HCT116 (cell line): ENCODE results near the gene LAMB2. TPM values are rescaled to one million over a fixed set of nuclear protein-coding genes. Genes with fewer than 3 reads are reported as not detected.
A peak's percentile ranks its signal among the peaks of the same experiment; 100 is the strongest.

ENCODE experiments used
- ATAC-seq: fragments of 200-7000 bp; cut with Tn5 transposase; 2 replicates; pipeline ENCODE4 v1.9.1; 2020; ENCODE audit warnings: mild to moderate bottlenecking, moderate library complexity
- BruUV-seq: library from RNA; stranded (reverse); fragments of 400-500 nt; replicated peaks from 2 replicates; lab custom pipeline; 2021; lab: Mats Ljungman, UMichigan
- CTCF ChIA-PET: fragments of 300-600 bp; sonication (Branson Sonifier 250); formaldehyde crosslinking; loops from one replicate; lab custom pipeline; 2021; ENCODE audit warnings: antibody characterized with exemption; lab: Charles Lee
- POLR2A ChIA-PET: fragments of 300-600, 350-600 bp; sonication (Branson Sonifier 250); formaldehyde crosslinking; loops from one replicate; lab custom pipeline; 2021; ENCODE audit warnings: antibody characterized with exemption; lab: Charles Lee
- RAD21 ChIA-PET, 2 experiments: fragments of 300-600 bp; sonication (Branson Sonifier 250); formaldehyde crosslinking; loops; one replicate each; lab custom pipeline; 2023; ENCODE audit warnings: low total read pairs in 2 of 2; ENCODE audit not compliant: uncharacterized antibody in 2 of 2, unreplicated experiment in 2 of 2, low non-redundant PET in 1 of 2; lab: Charles Lee
- DNase-seq: peaks from one replicate; pipeline ENCODE4 v3.0.0-alpha.2; 2010; ENCODE audit warnings: low read depth, low spot score
- H2AFZ ChIP-seq: fragments of 200-600 bp; shearing (Covaris generic), sonication (generic); 2 replicates; pipeline ENCODE4 v1.6.1; 2017; ENCODE audit warnings: low read depth, mixed run types, mixed read lengths, antibody characterized with exemption, low read length; ENCODE audit not compliant: poor library complexity, severe bottlenecking
- H3K27ac ChIP-seq: 2 replicates; pipeline ENCODE4 v1.5.1; 2012; ENCODE audit warnings: low read depth, low read length
- H3K27me3 ChIP-seq: fragments of 200-600 bp; sonication (generic); 2 replicates; pipeline ENCODE4 v1.6.1; 2016; ENCODE audit warnings: mixed run types, low read length, mixed read lengths; ENCODE audit not compliant: insufficient read depth
- H3K36me3 ChIP-seq, 2 experiments: fragments of 200-500 bp in 1 of 2; fragments of 200-600 bp in 1 of 2; sonication (Bioruptor generic) in 1 of 2; sonication (generic) in 1 of 2; 2 replicates each; pipeline versions ENCODE4 v1.5.1 to v1.6.1; 2014 to 2016; ENCODE audit warnings: low read length in 2 of 2, inconsistent platforms in 1 of 2, mixed read lengths in 1 of 2, mixed run types in 1 of 2; ENCODE audit not compliant: insufficient read depth in 2 of 2, control insufficient read depth in 1 of 2
- H3K4me1 ChIP-seq, 2 experiments: fragments of 200-600 bp in 1 of 2; sonication (generic) in 1 of 2; 2 replicates each; pipeline versions ENCODE4 v1.5.1 to v1.6.1; 2012 to 2017; ENCODE audit warnings: low read length in 2 of 2, inconsistent platforms in 1 of 2, mild to moderate bottlenecking in 1 of 2, mixed read lengths in 1 of 2, mixed run types in 1 of 2, moderate library complexity in 1 of 2; ENCODE audit not compliant: insufficient read depth in 2 of 2, control insufficient read depth in 1 of 2
- H3K4me2 ChIP-seq: fragments of 200-600 bp; sonication (generic); 2 replicates; pipeline ENCODE4 v1.6.1; 2017; ENCODE audit warnings: mixed run types, low read length, mixed read lengths
- H3K4me3 ChIP-seq, 2 experiments: fragments of 200-600 bp in 1 of 2; sonication (generic) in 1 of 2; replicated peaks in 1 of 2; 2 replicates each; pipeline ENCODE4 v1.5.1; 2011 to 2016; ENCODE audit warnings: low read length in 2 of 2, control low read depth in 1 of 2, low read depth in 1 of 2, mild to moderate bottlenecking in 1 of 2, mixed read lengths in 1 of 2, mixed run types in 1 of 2
- H3K79me2 ChIP-seq: fragments of 200-600 bp; sonication (generic); 2 replicates; pipeline ENCODE4 v1.6.1; 2017; ENCODE audit warnings: mild to moderate bottlenecking, mixed run types, low read length, moderate library complexity, mixed read lengths; ENCODE audit not compliant: insufficient read depth
- H3K9ac ChIP-seq: fragments of 200-600 bp; sonication (generic); 2 replicates; pipeline ENCODE4 v1.6.1; 2016; ENCODE audit warnings: low read length, mixed read lengths
- H3K9me2 ChIP-seq: fragments of 200-600 bp; sonication (generic), shearing (Covaris generic); 2 replicates; pipeline ENCODE4 v1.6.1; 2017; ENCODE audit warnings: mixed run types, mild to moderate bottlenecking, moderate library complexity; ENCODE audit not compliant: insufficient read depth
- H3K9me3 ChIP-seq, 2 experiments: fragments of 200-500 bp in 1 of 2; fragments of 200-600 bp in 1 of 2; sonication (Bioruptor generic) in 1 of 2; sonication (generic) in 1 of 2; 2 replicates each; pipeline ENCODE4 v1.6.1; 2014 to 2017; ENCODE audit warnings: low read length in 2 of 2, mixed read lengths in 2 of 2, inconsistent platforms in 1 of 2, low read depth in 1 of 2, mild to moderate bottlenecking in 1 of 2, mixed run types in 1 of 2, moderate library complexity in 1 of 2; ENCODE audit not compliant: control insufficient read depth in 1 of 2, insufficient read depth in 1 of 2
- H4K20me1 ChIP-seq: fragments of 200-600 bp; sonication (generic), shearing (Covaris generic); 2 replicates; pipeline ENCODE4 v1.6.1; 2017; ENCODE audit warnings: mixed run types, mild to moderate bottlenecking, moderate library complexity; ENCODE audit not compliant: insufficient read depth
- ATF3 ChIP-seq: IDR thresholded peaks from 2 replicates; pipeline ENCODE4 v1.6.1; 2012
- CBX3 ChIP-seq: IDR thresholded peaks from 2 replicates; pipeline ENCODE4 v1.6.1; 2012; ENCODE audit warnings: low read depth
- CEBPB ChIP-seq: IDR thresholded peaks from 2 replicates; pipeline ENCODE4 v1.6.1; 2012; ENCODE audit warnings: low read depth
- CTCF ChIP-seq, 3 experiments: fragments of 200-600 bp in 1 of 3; sonication (generic) in 1 of 3; IDR thresholded peaks in 2 of 3; conservative IDR thresholded peaks in 1 of 3; 2 replicates each; pipeline ENCODE4 v1.5.1; 2012 to 2017; ENCODE audit warnings: low read depth in 2 of 3, low read length in 2 of 3, antibody characterized with exemption in 1 of 3, borderline replicate concordance in 1 of 3, control low read depth in 1 of 3, mild to moderate bottlenecking in 1 of 3, mixed read lengths in 1 of 3, mixed run types in 1 of 3, moderate library complexity in 1 of 3; ENCODE audit not compliant: insufficient read depth in 1 of 3
- EGR1 ChIP-seq: IDR thresholded peaks from 2 replicates; pipeline ENCODE4 v1.6.1; 2012; ENCODE audit warnings: low read depth
- ELF1 ChIP-seq: IDR thresholded peaks from 2 replicates; pipeline ENCODE4 v1.6.1; 2012; ENCODE audit warnings: low read depth, borderline replicate concordance
- EZH2 ChIP-seq: fragments of 200-600 bp; sonication (generic); IDR thresholded peaks from 2 replicates; pipeline ENCODE4 v1.6.1; 2017; ENCODE audit warnings: antibody characterized with exemption, mixed run types
- EZH2phosphoT487 ChIP-seq: fragments of 200-600 bp; IDR thresholded peaks from 2 replicates; pipeline ENCODE4 v1.6.1; 2018; ENCODE audit warnings: antibody characterized with exemption, borderline replicate concordance
- FOSL1 ChIP-seq: IDR thresholded peaks from 2 replicates; pipeline ENCODE4 v1.6.1; 2012; ENCODE audit warnings: low read depth
- JUND ChIP-seq: IDR thresholded peaks from 2 replicates; pipeline ENCODE4 v1.6.1; 2012
- MAX ChIP-seq: IDR thresholded peaks from 2 replicates; pipeline ENCODE4 v1.6.1; 2012
- POLR2A ChIP-seq: IDR thresholded peaks from 2 replicates; pipeline ENCODE4 v1.7.0; 2011; ENCODE audit warnings: borderline replicate concordance; ENCODE audit not compliant: insufficient read depth, insufficient read length; ENCODE audit errors: extremely low read depth
- POLR2AphosphoS5 ChIP-seq: IDR thresholded peaks from 2 replicates; pipeline ENCODE4 v1.6.1; 2011; ENCODE audit warnings: mild to moderate bottlenecking, low read depth, low read length, moderate library complexity
- RAD21 ChIP-seq: IDR thresholded peaks from 2 replicates; pipeline ENCODE4 v1.6.1; 2012; ENCODE audit warnings: low read depth, mild to moderate bottlenecking
- SIN3A ChIP-seq: IDR thresholded peaks from 2 replicates; pipeline ENCODE4 v1.6.1; 2012; ENCODE audit warnings: low read depth
- SP1 ChIP-seq: IDR thresholded peaks from 2 replicates; pipeline ENCODE4 v1.6.1; 2012; ENCODE audit warnings: low read depth
- SRF ChIP-seq: IDR thresholded peaks from 2 replicates; pipeline ENCODE4 v1.6.1; 2012; ENCODE audit warnings: low read depth
- TCF7L2 ChIP-seq: IDR thresholded peaks from 2 replicates; pipeline ENCODE4 v1.7.0; 2011; ENCODE audit warnings: borderline replicate concordance, inconsistent platforms; ENCODE audit not compliant: insufficient read depth, insufficient read length; ENCODE audit errors: extremely low read depth
- YY1 ChIP-seq: IDR thresholded peaks from 2 replicates; pipeline ENCODE4 v1.6.1; 2011; ENCODE audit warnings: low read length, low read depth, moderate library complexity, mild to moderate bottlenecking; ENCODE audit not compliant: insufficient replicate concordance; ENCODE audit errors: extremely low read depth
- ZBTB33 ChIP-seq: IDR thresholded peaks from 2 replicates; pipeline ENCODE4 v1.6.1; 2011; ENCODE audit warnings: mild to moderate bottlenecking, low read length, moderate library complexity; ENCODE audit not compliant: insufficient replicate concordance; ENCODE audit errors: extremely low read depth
- ZFX ChIP-seq: fragments of 450-650 bp; IDR thresholded peaks from 2 replicates; pipeline ENCODE4 v1.6.1; 2017
- intact Hi-C: fragments of 100-400 bp; cut with micrococcal nuclease; formaldehyde crosslinking; loops from 2 replicates; pipeline ENCODE4 v1.10.0; 2022
- total RNA-seq: library from RNA; stranded (reverse); gene quantifications from one replicate; pipeline ENCODE4 v1.2.1, GENCODE V29; 2021; ENCODE audit not compliant: unreplicated experiment

Gene LAMB2
- total RNA-seq, 1 experiment from 2014 or later = 213 TPM

GRCh38 chr3:49108346-49108745 lies 24.5 kb downstream of the LAMB2 start (continued):
- TF ChIP-seq CBX3 (no peak), JUND (no peak), EZH2phosphoT487 (no peak), ELF1 (no peak), CEBPB (no peak)

- TSS peak; percentile 93 for BruUV-seq
- Histone ChIP-seq H2AFZ (peak within 1 kb of the TSS; percentile 39), H3K27ac (peak within 1 kb of the TSS; percentile 79), H3K4me2 (peak within 1 kb of the TSS; percentile 96), H4K20me1 (no peaks in the 10 kb centered on the region), H3K27me3 (no peaks in the 10 kb centered on the region), H3K36me3 (peaks cover 34 to 36% of the 10 kb centered on the region in 2 experiments), H3K9ac (peak within 1 kb of the TSS; percentile 92), H3K9me2 (no peaks in the 10 kb centered on the region), H3K9me3 (no peaks in the 10 kb centered on the region), H3K79me2 (peaks cover 23% of the 10 kb centered on the region), H3K4me3 (peak within 1 kb of the TSS; percentile 93 to 97), H3K4me1 (peaks cover 9 to 20% of the 10 kb centered on the region in 2 experiments; a peak in 3 of 4 replicates)
- ATAC-seq (peak; percentile 96), DNase-seq (peak; percentile 78)
- RAD21 ChIA-PET = interaction anchor here in 1 of 2 experiments (1.3 kb wide), 1 partner anchor 10 kb away, joined by 3 read pairs; no protein-coding TSS in a partner anchor
- POLR2A ChIA-PET = interaction anchor here (1.4 to 2.1 kb wide), 3 partner anchors 10 to 16 kb away, joined by 3 to 11 read pairs (median 8); partner anchors contain the start of genes QRICH1 and USP19
- intact Hi-C loops = no loop called here
- CTCF ChIA-PET = interaction anchor here (1.6 kb wide), 1 partner anchor 10 kb away, joined by 6 read pairs; the partner anchor contains the start of gene QRICH1
- TF ChIP-seq POLR2A = peak; percentile 53
- no peak for TF ChIP-seq TCF7L2
- TF ChIP-seq FOSL1 = no peak
- no peak for TF ChIP-seq JUND
- peak; percentile 76 for TF ChIP-seq SP1
- peak; percentile 89 for TF ChIP-seq POLR2AphosphoS5
- TF ChIP-seq MAX = peak; percentile 72; the same call in 1 of the 2 replicates
- no peak for TF ChIP-seq EZH2phosphoT487
- peak; percentile 20 for TF ChIP-seq ZBTB33
- TF ChIP-seq RAD21 = no peak
- TF ChIP-seq SRF = no peak
- no peak for TF ChIP-seq EZH2
- TF ChIP-seq EGR1 = peak; percentile 60; the same call in 1 of the 2 replicates
- peak; percentile 92 for TF ChIP-seq YY1
- TF ChIP-seq CTCF (IDR thresholded peaks at IDR 0.05 in 2 of 3, conservative IDR thresholded peaks at IDR 0.05 in 1 of 3; ENCODE audit: borderline replicate concordance in 1 of 3, insufficient read depth in 1 of 3, low read depth in 2 of 3, low read length in 2 of 3) = no peak
- TF ChIP-seq ATF3 = no peak
- TF ChIP-seq ZFX = peak; percentile 84; the same call in 1 of the 2 replicates
- TF ChIP-seq SIN3A = peak; percentile 77; the same call in 1 of the 2 replicates
These were observed 28.2 kb downstream of the LAMB2 start, which contains the start of gene QARS1 for GRCh38 chr3:49104427-49105291. Gene QARS1 (minus strand): TSS chr3:49104757. CDS start chr3:49104733, 24 bp downstream.
